ENCODE results near the gene MTURN. TPM values are rescaled to one million over a fixed set of nuclear protein-coding genes. Genes with fewer than 3 reads are reported as not detected.
A peak's percentile ranks its signal among the peaks of the same experiment; 100 is the strongest.

The MTURN gene
- total and polyA plus RNA-seq, 2 donors (not counting 3 experiments of a cell fraction or from before 2014, with no cell fraction given) = 4.9 to 6.6 TPM

- intact Hi-C loops (cut with micrococcal nuclease) = no loop called here
- no peak overlapping the region for H3K27ac ChIP-seq (ENCODE audit: insufficient read depth, low read depth, low read length)
- no peaks in the 10 kb centered on the region for H4K20me1 ChIP-seq (replicated peaks; ENCODE audit: control insufficient read depth, extremely low read depth, insufficient read depth, low read length)
- no peak for TF ChIP-seq FOS (IDR thresholded peaks at IDR 0.05; ENCODE audit: borderline replicate concordance, insufficient read depth, low read length)
- no peak for TF ChIP-seq JUN (IDR thresholded peaks at IDR 0.05; ENCODE audit: borderline replicate concordance, insufficient read depth, insufficient read length, low read depth)
- TF ChIP-seq GATA2 (IDR thresholded peaks at IDR 0.05; ENCODE audit: insufficient read depth, insufficient read length, low read depth, low read length) = no peak
- no peak for TF ChIP-seq EZH2 (IDR thresholded peaks at IDR 0.05; ENCODE audit: borderline replicate concordance, low read depth, low read length, severe bottlenecking)
- no peak for TF ChIP-seq MYC (IDR thresholded peaks at IDR 0.05; ENCODE audit: low read depth, low read length)
- TF ChIP-seq MAX (IDR thresholded peaks at IDR 0.05; ENCODE audit: insufficient read depth, insufficient read length) = no peak
- no peak for TF ChIP-seq CTCF (IDR thresholded peaks at IDR 0.05; ENCODE audit: extremely low read depth in 1 of 2, insufficient read depth in 1 of 2, low read depth in 1 of 2, low read length in 2 of 2)
- TF ChIP-seq POLR2A (IDR thresholded peaks at IDR 0.05; ENCODE audit: low read depth, low read length) = no peak
- dilution Hi-C loops (cut with MboI; ENCODE audit: extremely low pct_ligation_motif_present, low sequenced_read_pairs) = no loop called here
- no peak for DNase-seq (ENCODE audit: low read depth, low spot score)
- no peak overlapping the region for H2AFZ ChIP-seq (ENCODE audit: low read depth, low read length)
- no peaks in the 10 kb centered on the region for H3K27me3 ChIP-seq (ENCODE audit: control insufficient read depth in 2 of 2, insufficient read depth in 2 of 2, low read length in 2 of 2)
- H3K9me3 ChIP-seq (replicated peaks; ENCODE audit: control insufficient read depth, insufficient read depth, low read length) = no peaks in the 10 kb centered on the region
- H3K36me3 ChIP-seq (ENCODE audit: control insufficient read depth in 2 of 2, extremely low read depth in 1 of 2, insufficient read depth in 2 of 2, low read length in 2 of 2) = no peaks in the 10 kb centered on the region
- H3K4me1 ChIP-seq (ENCODE audit: control insufficient read depth, extremely low read depth, insufficient read depth, low read length) = no peaks in the 10 kb centered on the region
- no peaks in the 10 kb centered on the region for H3K79me2 ChIP-seq (ENCODE audit: control insufficient read depth, insufficient read depth, low read length)
- H3K4me3 ChIP-seq (replicated peaks in 1 of 3; ENCODE audit: insufficient read depth in 1 of 3, low read depth in 1 of 3, low read length in 3 of 3) = no peak overlapping the region
- H3K9me1 ChIP-seq (replicated peaks; ENCODE audit: control insufficient read depth, extremely low read depth, insufficient read depth, low read length) = no peaks in the 10 kb centered on the region
- FAIRE-seq = peak; percentile 31
- H3K4me2 ChIP-seq (ENCODE audit: insufficient read depth, low read length) = no peak overlapping the region
- no peak overlapping the region for H3K9ac ChIP-seq (replicated peaks; ENCODE audit: extremely low read depth, insufficient read depth, low read length)
- POLR2A ChIA-PET = no interaction called here
- CTCF ChIA-PET = interaction anchor here (0.6 kb wide), 2 partner anchors 191 to 286 kb away, joined by 3 read pairs; no protein-coding TSS in a partner anchor
- BruUV-seq (replicated peaks) = no TSS peak
Observed at GRCh38 chr7:30104157-30104556, 30.6 kb upstream of the MTURN start.

All from endothelial cell of umbilical vein (primary cell).